OCI-LY3 (cell line): ENCODE data around the gene LHX4.

Experiments used
- EZH2phosphoT487 ChIP-seq: fragments of 200-600 bp; shearing (Covaris generic); IDR thresholded peaks from 2 replicates; pipeline ENCODE4 v1.6.1; 2018; ENCODE audit warnings: antibody characterized with exemption, mixed run types, low read depth
- TF ChIP-seq, protein P1 (sequence below): fragments of 200-600, 300-600 bp; sonication (generic); IDR thresholded peaks from 2 replicates; pipeline ENCODE4 v1.5.1; 2014; ENCODE audit warnings: antibody characterized with exemption, low read length, low read depth

DNA sequence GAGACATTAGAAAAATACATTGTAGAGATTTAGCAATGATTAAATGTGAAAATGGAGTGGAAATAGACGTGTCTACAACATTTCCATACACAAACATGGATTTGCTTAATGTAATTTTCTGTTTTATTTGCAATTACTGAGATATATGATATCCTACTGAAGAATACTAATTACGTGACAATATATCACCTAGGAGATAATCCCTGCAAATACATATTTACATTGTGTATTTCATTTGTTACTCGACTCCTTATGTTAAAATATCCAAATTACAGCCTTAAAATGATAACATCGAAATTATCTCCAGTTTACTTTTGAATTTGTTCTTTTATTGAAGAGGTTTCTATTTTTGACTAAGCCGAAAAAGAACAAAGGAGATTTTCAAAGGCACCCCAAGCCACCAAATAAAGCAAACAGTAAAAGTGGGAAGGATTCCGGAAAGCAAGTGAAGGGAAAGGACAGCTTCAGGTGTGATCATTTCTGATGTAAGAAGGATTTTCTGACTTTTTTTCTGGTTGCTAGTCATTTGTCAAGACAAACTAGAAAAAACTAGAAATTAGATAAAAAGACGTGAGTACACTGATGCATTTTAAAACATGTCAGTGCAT is 7.9 kb downstream of the LHX4 start:
- TF ChIP-seq, protein P1, sequence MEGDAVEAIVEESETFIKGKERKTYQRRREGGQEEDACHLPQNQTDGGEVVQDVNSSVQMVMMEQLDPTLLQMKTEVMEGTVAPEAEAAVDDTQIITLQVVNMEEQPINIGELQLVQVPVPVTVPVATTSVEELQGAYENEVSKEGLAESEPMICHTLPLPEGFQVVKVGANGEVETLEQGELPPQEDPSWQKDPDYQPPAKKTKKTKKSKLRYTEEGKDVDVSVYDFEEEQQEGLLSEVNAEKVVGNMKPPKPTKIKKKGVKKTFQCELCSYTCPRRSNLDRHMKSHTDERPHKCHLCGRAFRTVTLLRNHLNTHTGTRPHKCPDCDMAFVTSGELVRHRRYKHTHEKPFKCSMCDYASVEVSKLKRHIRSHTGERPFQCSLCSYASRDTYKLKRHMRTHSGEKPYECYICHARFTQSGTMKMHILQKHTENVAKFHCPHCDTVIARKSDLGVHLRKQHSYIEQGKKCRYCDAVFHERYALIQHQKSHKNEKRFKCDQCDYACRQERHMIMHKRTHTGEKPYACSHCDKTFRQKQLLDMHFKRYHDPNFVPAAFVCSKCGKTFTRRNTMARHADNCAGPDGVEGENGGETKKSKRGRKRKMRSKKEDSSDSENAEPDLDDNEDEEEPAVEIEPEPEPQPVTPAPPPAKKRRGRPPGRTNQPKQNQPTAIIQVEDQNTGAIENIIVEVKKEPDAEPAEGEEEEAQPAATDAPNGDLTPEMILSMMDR = no peak
- no peak for TF ChIP-seq EZH2phosphoT487
